Neural cell (in vitro differentiated cells): Measurements from ENCODE around the gene GNG7. TPM values are rescaled to one million over a fixed set of nuclear protein-coding genes. Genes with fewer than 3 reads are reported as not detected.

ENCODE experiments used
- H2AFZ ChIP-seq: fragments of 200-600, 300-800 bp; sonication (generic), shearing (Covaris generic); 2 replicates; pipeline ENCODE4 v1.6.0; 2014; ENCODE audit warnings: low read depth, mild to moderate bottlenecking, antibody characterized with exemption, low read length, moderate library complexity
- H3F3A ChIP-seq: fragments of 200-600 bp; shearing (Covaris generic); 2 replicates; pipeline ENCODE4 v1.6.1; 2016; ENCODE audit warnings: mild to moderate bottlenecking, moderate library complexity, mixed read lengths, antibody characterized with exemption, low read length; ENCODE audit not compliant: insufficient read depth, poor library complexity, severe bottlenecking
- H3K27ac ChIP-seq: fragments of 200-600, 300-800 bp; sonication (generic), shearing (Covaris generic); 2 replicates; pipeline ENCODE4 v1.5.1; 2014; ENCODE audit warnings: mild to moderate bottlenecking, low read length, moderate library complexity
- H3K27me3 ChIP-seq: fragments of 300-800, 200-600 bp; sonication (generic), shearing (Covaris generic); 2 replicates; pipeline ENCODE4 v1.6.0; 2014; ENCODE audit warnings: mild to moderate bottlenecking, low read depth, low read length, moderate library complexity; ENCODE audit not compliant: insufficient read depth
- H3K36me3 ChIP-seq: fragments of 300-800, 200-600 bp; sonication (generic), shearing (Covaris generic); 2 replicates; pipeline ENCODE4 v1.5.1; 2014; ENCODE audit warnings: mild to moderate bottlenecking, antibody characterized with exemption, low read length, moderate library complexity; ENCODE audit not compliant: insufficient read depth
- H3K4me2 ChIP-seq: fragments of 300-800, 200-600 bp; sonication (generic), shearing (Covaris generic); 2 replicates; pipeline ENCODE4 v1.6.0; 2014; ENCODE audit warnings: mild to moderate bottlenecking, low read length
- H3K4me3 ChIP-seq: fragments of 300-800, 200-600 bp; sonication (generic), shearing (Covaris generic); 2 replicates; pipeline ENCODE4 v1.5.1; 2014; ENCODE audit warnings: mild to moderate bottlenecking, low read length, moderate library complexity
- H3K79me2 ChIP-seq: fragments of 200-600 bp; shearing (Covaris generic); replicated peaks from 2 replicates; pipeline ENCODE4 v1.6.0; 2014; ENCODE audit warnings: mild to moderate bottlenecking, low read length, moderate library complexity; ENCODE audit not compliant: insufficient read depth
- H3K9ac ChIP-seq: fragments of 300-800, 200-600 bp; sonication (generic), shearing (Covaris generic); 2 replicates; pipeline ENCODE4 v1.6.1; 2016; ENCODE audit warnings: mild to moderate bottlenecking, low read length, mixed read lengths
- H3K9me2 ChIP-seq: fragments of 200-600 bp; shearing (Covaris generic); 2 replicates; pipeline ENCODE4 v1.6.1; 2016; ENCODE audit warnings: mild to moderate bottlenecking, low read length, mixed read lengths; ENCODE audit not compliant: insufficient read depth
- H3K9me3 ChIP-seq: fragments of 200-600, 300-800 bp; sonication (generic), shearing (Covaris generic); 2 replicates; pipeline ENCODE4 v1.6.1; 2016; ENCODE audit warnings: mild to moderate bottlenecking, mixed run types, low read length, moderate library complexity, mixed read lengths
- H4K20me1 ChIP-seq: fragments of 200-600 bp; shearing (Covaris generic); 2 replicates; pipeline ENCODE4 v1.6.1; 2016; ENCODE audit warnings: mild to moderate bottlenecking, mixed run types; ENCODE audit not compliant: insufficient read depth
- EP300 ChIP-seq: fragments of 450-650 bp; conservative IDR thresholded peaks from 2 replicates; pipeline ENCODE4 v1.6.1; 2014; ENCODE audit warnings: antibody characterized with exemption, mild to moderate bottlenecking, moderate library complexity; ENCODE audit not compliant: poor library complexity, severe bottlenecking
- EZH2 ChIP-seq: fragments of 200-600, 300-800 bp; shearing (Covaris generic), sonication (generic); IDR thresholded peaks from 2 replicates; pipeline ENCODE4 v1.6.1; 2014; ENCODE audit warnings: antibody characterized with exemption, low read length, borderline replicate concordance, mild to moderate bottlenecking; ENCODE audit not compliant: insufficient read depth, poor library complexity, severe bottlenecking
- MXI1 ChIP-seq: fragments of 450-650 bp; conservative IDR thresholded peaks from 2 replicates; pipeline ENCODE4 v1.6.1; 2014; ENCODE audit warnings: antibody characterized with exemption, mild to moderate bottlenecking; ENCODE audit not compliant: poor library complexity, severe bottlenecking
- POLR2AphosphoS5 ChIP-seq: IDR thresholded peaks from 2 replicates; pipeline ENCODE4 v1.6.1; 2012
- RAD21 ChIP-seq: fragments of 450-650 bp; conservative IDR thresholded peaks from 2 replicates; pipeline ENCODE4 v1.6.1; 2014; ENCODE audit warnings: antibody characterized with exemption, mild to moderate bottlenecking, moderate library complexity
- SMC3 ChIP-seq: fragments of 450-650 bp; conservative IDR thresholded peaks from 2 replicates; pipeline ENCODE4 v1.6.1; 2014; ENCODE audit warnings: antibody characterized with exemption, mild to moderate bottlenecking, moderate library complexity; ENCODE audit not compliant: poor library complexity
- TAF1 ChIP-seq: IDR thresholded peaks from 2 replicates; pipeline ENCODE4 v1.6.1; 2012; ENCODE audit warnings: low read depth
- polyA plus RNA-seq: library from polyadenylated mRNA; depleted of rRNA; stranded (reverse); fragments of >200 nt; gene quantifications from 2 replicates; pipeline ENCODE4 v1.2.3, GENCODE V29; 2014
- TF ChIP-seq, protein P1 (sequence below): fragments of 450-650 bp; IDR thresholded peaks from 2 replicates; pipeline ENCODE4 v1.5.1; 2014; ENCODE audit warnings: antibody characterized with exemption, mild to moderate bottlenecking, moderate library complexity; ENCODE audit not compliant: poor library complexity, severe bottlenecking
- TF ChIP-seq, protein P2 (sequence below): IDR thresholded peaks from 2 replicates; pipeline ENCODE4 v1.6.1; 2012; ENCODE audit warnings: borderline replicate concordance

GNG7 gene
- polyA plus RNA-seq, 1 donor from 2014 or later: 3.0 TPM

DNA sequence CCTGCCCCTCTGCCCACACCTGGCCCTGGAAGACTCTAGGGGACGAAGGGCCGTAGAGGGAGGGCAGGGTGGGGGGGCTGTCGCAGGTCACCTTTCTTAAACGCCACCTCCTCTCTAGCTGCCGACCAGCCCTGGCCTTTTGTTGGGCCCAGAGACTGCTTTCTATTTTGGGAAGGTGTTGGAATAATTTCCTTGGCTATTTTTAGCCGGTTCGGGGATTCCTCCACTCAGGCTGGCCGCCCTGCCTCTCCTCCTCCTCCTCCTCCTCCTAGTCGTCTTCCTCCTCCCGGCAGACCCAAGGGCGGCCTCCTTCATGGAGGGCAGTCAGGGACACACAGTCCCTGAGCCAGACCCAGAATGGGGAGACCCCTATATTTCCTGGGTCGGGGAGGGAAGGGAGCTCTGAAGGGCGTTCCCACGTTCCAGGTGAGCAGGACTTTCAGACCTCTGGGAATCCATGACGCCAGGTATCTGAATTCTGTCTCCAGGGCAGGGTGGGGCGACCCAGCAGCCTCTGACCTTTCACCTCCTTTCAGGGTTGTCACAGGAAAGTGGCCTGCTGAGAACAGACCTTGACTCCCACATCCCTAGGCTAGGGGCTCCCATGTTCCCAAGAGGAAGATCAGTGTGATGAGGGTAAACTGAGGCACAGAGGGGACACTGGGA, 206.7 kb downstream of the GNG7 start:
- Histone ChIP-seq H3K27ac (no peak overlapping the region), H3K9me2 (no peaks in the 10 kb centered on the region), H3K79me2 (no peaks in the 10 kb centered on the region), H3K9ac (no peak overlapping the region), H3K27me3 (peaks cover 13% of the 10 kb centered on the region), H3K36me3 (no peaks in the 10 kb centered on the region), H3K4me2 (no peak overlapping the region), H3K4me3 (no peak overlapping the region), H3F3A (no peaks in the 10 kb centered on the region), H3K9me3 (no peaks in the 10 kb centered on the region), H4K20me1 (no peaks in the 10 kb centered on the region), H2AFZ (no peak overlapping the region)
- TF ChIP-seq POLR2AphosphoS5: no peak
- TF ChIP-seq, protein P1, sequence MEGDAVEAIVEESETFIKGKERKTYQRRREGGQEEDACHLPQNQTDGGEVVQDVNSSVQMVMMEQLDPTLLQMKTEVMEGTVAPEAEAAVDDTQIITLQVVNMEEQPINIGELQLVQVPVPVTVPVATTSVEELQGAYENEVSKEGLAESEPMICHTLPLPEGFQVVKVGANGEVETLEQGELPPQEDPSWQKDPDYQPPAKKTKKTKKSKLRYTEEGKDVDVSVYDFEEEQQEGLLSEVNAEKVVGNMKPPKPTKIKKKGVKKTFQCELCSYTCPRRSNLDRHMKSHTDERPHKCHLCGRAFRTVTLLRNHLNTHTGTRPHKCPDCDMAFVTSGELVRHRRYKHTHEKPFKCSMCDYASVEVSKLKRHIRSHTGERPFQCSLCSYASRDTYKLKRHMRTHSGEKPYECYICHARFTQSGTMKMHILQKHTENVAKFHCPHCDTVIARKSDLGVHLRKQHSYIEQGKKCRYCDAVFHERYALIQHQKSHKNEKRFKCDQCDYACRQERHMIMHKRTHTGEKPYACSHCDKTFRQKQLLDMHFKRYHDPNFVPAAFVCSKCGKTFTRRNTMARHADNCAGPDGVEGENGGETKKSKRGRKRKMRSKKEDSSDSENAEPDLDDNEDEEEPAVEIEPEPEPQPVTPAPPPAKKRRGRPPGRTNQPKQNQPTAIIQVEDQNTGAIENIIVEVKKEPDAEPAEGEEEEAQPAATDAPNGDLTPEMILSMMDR: no peak
- TF ChIP-seq MXI1: no peak
- TF ChIP-seq EZH2: no peak
- TF ChIP-seq TAF1: no peak
- TF ChIP-seq RAD21: no peak
- no peak for TF ChIP-seq SMC3
- no peak for TF ChIP-seq EP300
- TF ChIP-seq, protein P2, sequence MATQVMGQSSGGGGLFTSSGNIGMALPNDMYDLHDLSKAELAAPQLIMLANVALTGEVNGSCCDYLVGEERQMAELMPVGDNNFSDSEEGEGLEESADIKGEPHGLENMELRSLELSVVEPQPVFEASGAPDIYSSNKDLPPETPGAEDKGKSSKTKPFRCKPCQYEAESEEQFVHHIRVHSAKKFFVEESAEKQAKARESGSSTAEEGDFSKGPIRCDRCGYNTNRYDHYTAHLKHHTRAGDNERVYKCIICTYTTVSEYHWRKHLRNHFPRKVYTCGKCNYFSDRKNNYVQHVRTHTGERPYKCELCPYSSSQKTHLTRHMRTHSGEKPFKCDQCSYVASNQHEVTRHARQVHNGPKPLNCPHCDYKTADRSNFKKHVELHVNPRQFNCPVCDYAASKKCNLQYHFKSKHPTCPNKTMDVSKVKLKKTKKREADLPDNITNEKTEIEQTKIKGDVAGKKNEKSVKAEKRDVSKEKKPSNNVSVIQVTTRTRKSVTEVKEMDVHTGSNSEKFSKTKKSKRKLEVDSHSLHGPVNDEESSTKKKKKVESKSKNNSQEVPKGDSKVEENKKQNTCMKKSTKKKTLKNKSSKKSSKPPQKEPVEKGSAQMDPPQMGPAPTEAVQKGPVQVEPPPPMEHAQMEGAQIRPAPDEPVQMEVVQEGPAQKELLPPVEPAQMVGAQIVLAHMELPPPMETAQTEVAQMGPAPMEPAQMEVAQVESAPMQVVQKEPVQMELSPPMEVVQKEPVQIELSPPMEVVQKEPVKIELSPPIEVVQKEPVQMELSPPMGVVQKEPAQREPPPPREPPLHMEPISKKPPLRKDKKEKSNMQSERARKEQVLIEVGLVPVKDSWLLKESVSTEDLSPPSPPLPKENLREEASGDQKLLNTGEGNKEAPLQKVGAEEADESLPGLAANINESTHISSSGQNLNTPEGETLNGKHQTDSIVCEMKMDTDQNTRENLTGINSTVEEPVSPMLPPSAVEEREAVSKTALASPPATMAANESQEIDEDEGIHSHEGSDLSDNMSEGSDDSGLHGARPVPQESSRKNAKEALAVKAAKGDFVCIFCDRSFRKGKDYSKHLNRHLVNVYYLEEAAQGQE: no peak

DNA sequence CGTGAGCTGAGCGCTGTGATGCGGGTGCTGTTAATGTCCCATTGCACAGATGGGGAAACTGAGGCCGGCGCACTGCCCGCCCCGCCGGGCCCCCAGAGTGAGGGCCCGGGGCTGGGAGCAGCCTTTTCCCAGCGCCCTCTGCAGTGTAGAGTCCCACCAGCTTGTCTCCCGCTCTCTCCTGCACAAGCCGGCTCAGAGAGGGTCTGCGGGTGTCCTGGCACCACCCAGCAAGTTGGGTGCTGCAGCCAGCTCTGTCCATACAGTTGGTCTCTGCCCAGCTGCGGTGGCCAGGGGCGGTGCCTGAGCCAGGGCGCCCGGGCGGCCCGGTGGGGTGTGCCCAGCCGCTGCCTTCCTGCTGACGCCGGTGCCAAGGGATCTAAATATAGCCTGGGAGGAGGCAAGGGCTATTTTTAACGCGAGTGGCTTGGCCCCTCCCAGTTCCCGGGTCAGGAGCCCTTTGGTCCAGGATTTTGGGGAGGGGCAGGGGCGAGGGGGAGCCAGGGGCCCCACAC, 207.3 kb downstream of the GNG7 start:
- Histone ChIP-seq H3K27me3 (peaks cover 13% of the 10 kb centered on the region), H3K9me2 (no peaks in the 10 kb centered on the region), H3K27ac (no peak overlapping the region), H4K20me1 (no peaks in the 10 kb centered on the region), H3K4me2 (no peak overlapping the region), H3K36me3 (no peaks in the 10 kb centered on the region), H3K4me3 (peak overlapping the region; percentile 52), H3K9me3 (no peaks in the 10 kb centered on the region), H3K9ac (no peak overlapping the region), H3F3A (no peaks in the 10 kb centered on the region), H3K79me2 (no peaks in the 10 kb centered on the region), H2AFZ (no peak overlapping the region)
- TF ChIP-seq, protein P2: no peak
- TF ChIP-seq EP300: no peak
